OCI-LY1 (cell line): ENCODE data around the gene SLC2A1.

Experiments
- H2AFZ ChIP-seq: fragments of 200-600 bp; sonication (generic), shearing (Covaris generic); 2 replicates; pipeline ENCODE4 v1.6.0; 2014; ENCODE audit warnings: antibody characterized with exemption, mild to moderate bottlenecking, low read length
- H3F3A ChIP-seq: fragments of 200-600 bp; sonication (generic), shearing (Covaris generic); 2 replicates; pipeline ENCODE4 v1.6.0; 2014; ENCODE audit warnings: mild to moderate bottlenecking, antibody characterized with exemption, low read length, moderate library complexity; ENCODE audit not compliant: insufficient read depth
- H3K27ac ChIP-seq: fragments of 200-600 bp; sonication (generic); 2 replicates; pipeline ENCODE4 v1.5.1; 2014; ENCODE audit warnings: low read length, mixed run types, mild to moderate bottlenecking, low read depth; ENCODE audit not compliant: poor library complexity, severe bottlenecking
- H3K27me3 ChIP-seq: fragments of 200-600 bp; sonication (generic); 2 replicates; pipeline ENCODE4 v1.6.0; 2014; ENCODE audit warnings: antibody characterized with exemption, mild to moderate bottlenecking, low read length, moderate library complexity; ENCODE audit not compliant: insufficient read depth
- H3K36me3 ChIP-seq: fragments of 200-600 bp; sonication (generic); 2 replicates; pipeline ENCODE4 v1.6.1; 2014; ENCODE audit warnings: mild to moderate bottlenecking, antibody characterized with exemption, low read length, moderate library complexity, mixed read lengths; ENCODE audit not compliant: insufficient read depth
- H3K4me1 ChIP-seq: fragments of 200-600 bp; sonication (generic); 2 replicates; pipeline ENCODE4 v1.5.1; 2014; ENCODE audit warnings: mild to moderate bottlenecking, low read length, moderate library complexity; ENCODE audit not compliant: insufficient read depth, severe bottlenecking
- H3K4me2 ChIP-seq: fragments of 200-600 bp; sonication (generic), shearing (Covaris generic); 2 replicates; pipeline ENCODE4 v1.6.1; 2014; ENCODE audit warnings: low read length
- H3K4me3 ChIP-seq: fragments of 200-600 bp; sonication (generic); 2 replicates; pipeline ENCODE4 v1.5.1; 2014; ENCODE audit warnings: low read length, low read depth, mild to moderate bottlenecking, mixed read lengths; ENCODE audit not compliant: poor library complexity, severe bottlenecking
- H3K79me2 ChIP-seq: fragments of 200-600 bp; shearing (Covaris generic); 2 replicates; pipeline ENCODE4 v1.6.1; 2016; ENCODE audit warnings: mixed run types, low read length, mixed read lengths; ENCODE audit not compliant: insufficient read depth
- H3K9ac ChIP-seq: fragments of 200-600 bp; sonication (generic), shearing (Covaris generic); 2 replicates; pipeline ENCODE4 v1.6.1; 2014; ENCODE audit warnings: mild to moderate bottlenecking, low read length, mixed read lengths
- H3K9me2 ChIP-seq: fragments of 200-600 bp; sonication (generic), shearing (Covaris generic); 2 replicates; pipeline ENCODE4 v1.6.1; 2014; ENCODE audit warnings: low read depth, mild to moderate bottlenecking, low read length, mixed read lengths
- H3K9me3 ChIP-seq: fragments of 200-600 bp; shearing (Covaris generic); 2 replicates; pipeline ENCODE4 v1.6.1; 2014; ENCODE audit warnings: low read length, mixed read lengths
- H4K20me1 ChIP-seq: fragments of 200-600 bp; sonication (generic), shearing (Covaris generic); 2 replicates; pipeline ENCODE4 v1.6.0; 2016; ENCODE audit warnings: mild to moderate bottlenecking, low read length; ENCODE audit not compliant: insufficient read depth
- CTCF ChIP-seq: fragments of 200-600 bp; sonication (generic), shearing (Covaris generic); IDR thresholded peaks from 2 replicates; pipeline ENCODE4 v1.5.1; 2017; ENCODE audit warnings: mild to moderate bottlenecking, antibody characterized with exemption, low read length, moderate library complexity, mixed read lengths
- EZH2 ChIP-seq: fragments of 200-600 bp; sonication (generic), shearing (Covaris generic); IDR thresholded peaks from 2 replicates; pipeline ENCODE4 v1.8.0; 2017; ENCODE audit warnings: borderline replicate concordance, mixed run types, mild to moderate bottlenecking, antibody characterized with exemption, low read length, moderate library complexity, mixed read lengths

The SLC2A1 gene

GRCh38 chr1:42942444-42942843 is 16.2 kb downstream of the SLC2A1 start:
- H3K9me2 ChIP-seq: no peaks in the 10 kb centered on the region
- no peaks in the 10 kb centered on the region for H4K20me1 ChIP-seq
- no peak overlapping the region for H2AFZ ChIP-seq
- no peak overlapping the region for H3K4me3 ChIP-seq
- H3K36me3 ChIP-seq: peaks cover 76% of the 10 kb centered on the region
- TF ChIP-seq CTCF: no peak
- TF ChIP-seq EZH2: no peak
- peak overlapping the region; percentile 30; the same call in 1 of the 2 replicates for H3K9ac ChIP-seq
- H3K27ac ChIP-seq: peak overlapping the region; percentile 87
- peak overlapping the region; percentile 13; the same call in 1 of the 2 replicates for H3K4me2 ChIP-seq
- peaks cover 88% of the 10 kb centered on the region for H3K4me1 ChIP-seq
- H3K9me3 ChIP-seq: no peaks in the 10 kb centered on the region
- no peaks in the 10 kb centered on the region for H3F3A ChIP-seq
- no peaks in the 10 kb centered on the region for H3K27me3 ChIP-seq
- peaks cover 24% of the 10 kb centered on the region for H3K79me2 ChIP-seq

GRCh38 chr1:42941640-42942330 is 16.9 kb downstream of the SLC2A1 start:
- Histone ChIP-seq H3K9ac (peak overlapping the region; percentile 30; the same call in 1 of the 2 replicates), H3K36me3 (peaks cover 77% of the 10 kb centered on the region), H3K9me2 (no peaks in the 10 kb centered on the region), H3K9me3 (no peaks in the 10 kb centered on the region), H3F3A (no peaks in the 10 kb centered on the region), H3K27me3 (no peaks in the 10 kb centered on the region), H3K4me3 (no peak overlapping the region), H2AFZ (no peak overlapping the region), H3K27ac (peak overlapping the region; percentile 87), H3K4me1 (peaks cover 88% of the 10 kb centered on the region), H3K79me2 (peaks cover 18% of the 10 kb centered on the region), H3K4me2 (peak overlapping the region; percentile 13; the same call in 1 of the 2 replicates), H4K20me1 (no peaks in the 10 kb centered on the region)
- TF ChIP-seq EZH2: no peak
- no peak for TF ChIP-seq CTCF

GRCh38 chr1:42940851-42941639 is 17.6 kb downstream of the SLC2A1 start:
- no peaks in the 10 kb centered on the region for H3K27me3 ChIP-seq
- peaks cover 10% of the 10 kb centered on the region; the same call in 1 of the 2 replicates for H3K79me2 ChIP-seq
- no peaks in the 10 kb centered on the region for H3K9me3 ChIP-seq
- H3K4me3 ChIP-seq: no peak overlapping the region
- H3F3A ChIP-seq: no peaks in the 10 kb centered on the region
- H3K36me3 ChIP-seq: peaks cover 74% of the 10 kb centered on the region
- no peaks in the 10 kb centered on the region for H4K20me1 ChIP-seq
- H3K27ac ChIP-seq: peak overlapping the region; percentile 87
- H2AFZ ChIP-seq: no peak overlapping the region
- H3K9me2 ChIP-seq: no peaks in the 10 kb centered on the region
- no peak overlapping the region for H3K4me2 ChIP-seq
- TF ChIP-seq CTCF (no peak; the same call in 1 of the 2 replicates), EZH2 (no peak)
- no peak overlapping the region for H3K9ac ChIP-seq
- peaks cover 88% of the 10 kb centered on the region for H3K4me1 ChIP-seq
